SK-N-SH (cell line): ENCODE results near the gene PPIF. TPM values are rescaled to one million over a fixed set of nuclear protein-coding genes. Genes with fewer than 3 reads are reported as not detected.

ENCODE experiments used
- CTCF ChIA-PET: fragments of 300-600, 350-600 bp; formaldehyde crosslinking; extraction: SDS; loops from one replicate; lab custom pipeline; 2021; lab: Yijun Ruan, JAX
- POLR2A ChIA-PET: fragments of 350-600 bp; sonication (Branson Sonifier 250); formaldehyde crosslinking; extraction: SDS; loops from one replicate; lab custom pipeline; 2020; ENCODE audit warnings: antibody characterized with exemption, inconsistent platforms; lab: Yijun Ruan, JAX
- DNase-seq: peaks from one replicate; pipeline ENCODE4 v3.0.0; 2012
- H2AFZ ChIP-seq: fragments of 200-600 bp; sonication (generic); 2 replicates; pipeline ENCODE4 v1.8.1; 2016; ENCODE audit warnings: antibody characterized with exemption, mild to moderate bottlenecking, low read depth
- H3F3A ChIP-seq: fragments of 200-600 bp; sonication (generic); replicated peaks from 2 replicates; pipeline ENCODE3; 2016; ENCODE audit warnings: antibody characterized with exemption, mild to moderate bottlenecking; ENCODE audit not compliant: insufficient read depth
- H3K27ac ChIP-seq, 2 experiments: fragments of 200-500 bp in 1 of 2; fragments of 200-600 bp in 1 of 2; sonication (Bioruptor generic) in 1 of 2; sonication (generic), shearing (Covaris generic) in 1 of 2; 2 replicates each; pipeline versions ENCODE4 v1.5.1 to v1.6.1; 2014 to 2016; ENCODE audit warnings: low read depth in 2 of 2, inconsistent platforms in 1 of 2, low read length in 1 of 2, mild to moderate bottlenecking in 1 of 2, mixed read lengths in 1 of 2
- H3K27me3 ChIP-seq: fragments of 200-600 bp; sonication (generic), shearing (Covaris generic); 2 replicates; pipeline ENCODE4 v1.6.1; 2016; ENCODE audit warnings: mixed run types; ENCODE audit not compliant: insufficient read depth
- H3K36me3 ChIP-seq, 2 experiments: fragments of 200-500 bp in 1 of 2; fragments of 200-600 bp in 1 of 2; sonication (Bioruptor generic) in 1 of 2; sonication (generic) in 1 of 2; replicated peaks in 1 of 2; 2 replicates each; pipeline versions ENCODE3 to v1.5.1; 2014 to 2016; ENCODE audit warnings: low read length in 1 of 2, mild to moderate bottlenecking in 1 of 2; ENCODE audit not compliant: insufficient read depth in 2 of 2, control insufficient read depth in 1 of 2
- H3K4me1 ChIP-seq, 2 experiments: fragments of 200-500 bp in 1 of 2; fragments of 200-600 bp in 1 of 2; sonication (Bioruptor generic) in 1 of 2; sonication (generic), shearing (Covaris generic) in 1 of 2; 2 replicates each; pipeline versions ENCODE4 v1.5.1 to v1.6.1; 2014 to 2016; ENCODE audit warnings: low read depth in 1 of 2, low read length in 1 of 2, mixed run types in 1 of 2; ENCODE audit not compliant: insufficient read depth in 2 of 2, control insufficient read depth in 1 of 2
- H3K4me2 ChIP-seq: fragments of 200-600 bp; sonication (generic), shearing (Covaris generic); 2 replicates; pipeline ENCODE4 v1.6.1; 2017; ENCODE audit warnings: mixed run types
- H3K4me3 ChIP-seq, 2 experiments: fragments of 200-500 bp in 1 of 2; fragments of 200-600 bp in 1 of 2; sonication (Bioruptor generic) in 1 of 2; sonication (generic), shearing (Covaris generic) in 1 of 2; 2 replicates each; pipeline versions ENCODE4 v1.5.1 to v1.8.1; 2014 to 2016; ENCODE audit warnings: low read depth in 2 of 2, inconsistent platforms in 1 of 2, low read length in 1 of 2, mild to moderate bottlenecking in 1 of 2, mixed read lengths in 1 of 2, moderate library complexity in 1 of 2
- H3K79me2 ChIP-seq: fragments of 200-600 bp; sonication (generic); 2 replicates; pipeline ENCODE4 v1.8.1; 2017; ENCODE audit warnings: mild to moderate bottlenecking; ENCODE audit not compliant: insufficient read depth
- H3K9ac ChIP-seq: fragments of 200-600 bp; sonication (generic); 2 replicates; pipeline ENCODE4 v1.6.1; 2017; ENCODE audit warnings: mixed run types
- H3K9me2 ChIP-seq: fragments of 200-600 bp; sonication (generic); 2 replicates; pipeline ENCODE4 v1.6.1; 2017; ENCODE audit warnings: mixed run types
- H3K9me3 ChIP-seq: fragments of 200-600 bp; sonication (generic); 2 replicates; pipeline ENCODE4 v1.6.1; 2017; ENCODE audit warnings: mixed run types, mild to moderate bottlenecking, moderate library complexity
- H4K20me1 ChIP-seq: fragments of 200-600 bp; sonication (generic); 2 replicates; pipeline ENCODE4 v1.6.1; 2017; ENCODE audit warnings: mild to moderate bottlenecking, mixed run types; ENCODE audit not compliant: insufficient read depth
- CTCF ChIP-seq: fragments of 200-600 bp; sonication (generic); IDR thresholded peaks from 2 replicates; pipeline ENCODE4 v1.6.1; 2017; ENCODE audit warnings: antibody characterized with exemption, mild to moderate bottlenecking, moderate library complexity
- ELF1 ChIP-seq: IDR thresholded peaks from 2 replicates; pipeline ENCODE4 v1.4.0; 2012
- FOSL2 ChIP-seq: IDR thresholded peaks from 2 replicates; pipeline ENCODE4 v1.4.0; 2012; ENCODE audit warnings: low read depth, mild to moderate bottlenecking, moderate library complexity, borderline replicate concordance
- FOXJ3 ChIP-seq: sonication (generic); formaldehyde crosslinking; IDR thresholded peaks from 2 replicates; pipeline ENCODE4 v1.5.1; 2020; ENCODE audit warnings: mild to moderate bottlenecking, missing genetic modification reagents
- FOXM1 ChIP-seq: IDR thresholded peaks from 2 replicates; pipeline ENCODE4 v1.4.0; 2012; ENCODE audit warnings: low read depth, mild to moderate bottlenecking
- GATA2 ChIP-seq: sonication (generic); formaldehyde crosslinking; IDR thresholded peaks from 2 replicates; pipeline ENCODE4 v1.5.0; 2020; ENCODE audit warnings: mild to moderate bottlenecking, missing genetic modification reagents
- IRF3 ChIP-seq: fragments of 150-350 bp; IDR thresholded peaks from 2 replicates; pipeline ENCODE4 v1.6.1; 2016; ENCODE audit warnings: mild to moderate bottlenecking, low read depth, low read length
- MAX ChIP-seq: IDR thresholded peaks from 2 replicates; pipeline ENCODE4 v1.4.0; 2012; ENCODE audit warnings: low read depth
- NFIC ChIP-seq: IDR thresholded peaks from 2 replicates; pipeline ENCODE4 v1.4.0; 2012; ENCODE audit warnings: borderline replicate concordance
- PBX3 ChIP-seq: IDR thresholded peaks from 2 replicates; pipeline ENCODE4; 2012
- RCOR1 ChIP-seq: fragments of 150-350 bp; IDR thresholded peaks from 2 replicates; pipeline ENCODE4 v1.6.1; 2017; ENCODE audit warnings: antibody characterized with exemption, low read length
- TCF12 ChIP-seq: IDR thresholded peaks from 2 replicates; pipeline ENCODE4 v1.4.0; 2012
- TEAD4 ChIP-seq: IDR thresholded peaks from 2 replicates; pipeline ENCODE4 v1.4.0; 2012; ENCODE audit warnings: mild to moderate bottlenecking, borderline replicate concordance; ENCODE audit not compliant: insufficient read depth
- USF1 ChIP-seq: IDR thresholded peaks from 2 replicates; pipeline ENCODE4 v1.4.0; 2012; ENCODE audit warnings: low read depth, borderline replicate concordance
- whole genome bisulfite sequencing: methylation state at CpG from one replicate; pipeline ENCODE4 v1.1.6; 2017; ENCODE audit warnings: low lambda C conversion rate; 5-methylcytosine and 5-hydroxymethylcytosine counted together
- polyA plus RNA-seq, 3 experiments: library from polyadenylated mRNA; depleted of rRNA; stranded (reverse); fragments of >200 nt; gene quantifications; 2 replicates each; pipeline ENCODE4 v1.2.3, GENCODE V29; 2012

The PPIF gene
- polyA plus RNA-seq, 1 of the 3 experiments (the other 2 are of a cell fraction), result 85.9 TPM

GRCh38 chr10:79321951-79322350, 25.3 kb upstream of the PPIF start:
- peaks cover 29% of the 10 kb centered on the region for H3F3A ChIP-seq
- TF ChIP-seq GATA2 (no peak), RCOR1 (no peak), CTCF (no peak)
- TF ChIP-seq, all 33 proteins: peak for 0
- Histone ChIP-seq H3K79me2 (no peaks in the 10 kb centered on the region), H3K4me3 (no peak overlapping the region), H2AFZ (no peak overlapping the region), H3K4me2 (no peak overlapping the region), H3K27me3 (no peaks in the 10 kb centered on the region), H4K20me1 (no peaks in the 10 kb centered on the region), H3K36me3 (no peaks in the 10 kb centered on the region), H3K9me2 (no peaks in the 10 kb centered on the region), H3K9me3 (no peaks in the 10 kb centered on the region), H3K9ac (no peak overlapping the region), H3K4me1 (peaks cover 29 to 37% of the 10 kb centered on the region in 2 experiments; a peak in 3 of 4 replicates), H3K27ac (no peak overlapping the region)
- no peak for DNase-seq
- ChIA-PET CTCF (interaction anchor here (1.2 kb wide), 1 partner anchor 24 kb away, joined by 3 read pairs; no protein-coding TSS in a partner anchor), POLR2A (no interaction called here)

- Histone ChIP-seq H3K27ac (peak overlapping the region; percentile 16 to 68; a peak in 3 of 4 replicates), H3K9ac (peak overlapping the region; percentile 35; the same call in 1 of the 2 replicates), H2AFZ (peak overlapping the region; percentile 74; the same call in 1 of the 2 replicates), H3F3A (peaks cover 22% of the 10 kb centered on the region), H3K4me2 (peak overlapping the region; percentile 17; the same call in 1 of the 2 replicates), H4K20me1 (no peaks in the 10 kb centered on the region), H3K27me3 (no peaks in the 10 kb centered on the region), H3K36me3 (no peaks in the 10 kb centered on the region), H3K4me3 (no peak overlapping the region), H3K9me3 (no peaks in the 10 kb centered on the region), H3K9me2 (no peaks in the 10 kb centered on the region), H3K79me2 (no peaks in the 10 kb centered on the region), H3K4me1 (peaks cover 23 to 30% of the 10 kb centered on the region in 2 experiments; a peak in 3 of 4 replicates)
- WGBS, result 75% methylated on average over 15 of the region's 15 CpGs
- POLR2A ChIA-PET, result no interaction called here
- CTCF ChIA-PET, result interaction anchor here (0.8 to 1.5 kb wide), 4 partner anchors 24 to 165 kb away, joined by 3 to 5 read pairs (median 4); no protein-coding TSS in a partner anchor
- TF ChIP-seq USF1 (no peak), FOSL2 (no peak; the same call in 1 of the 2 replicates), MAX (peak; percentile 67; the same call in 1 of the 2 replicates), FOXM1 (no peak), TEAD4 (no peak), ELF1 (no peak), PBX3 (peak; percentile 56; the same call in 1 of the 2 replicates), TCF12 (peak; percentile 80), IRF3 (no peak), NFIC (peak; percentile 73), FOXJ3 (CRISPR knock-in tag) (no peak)
- no peak for DNase-seq
These were observed 24.4 kb upstream of the PPIF start for GRCh38 chr10:79322616-79323543.
